Thyroid gland (tissue), 4 donors: ENCODE results near the gene COX6B2. TPM values are rescaled to one million over a fixed set of nuclear protein-coding genes. Genes with fewer than 3 reads are reported as not detected.
A peak's percentile ranks its signal among the peaks of the same experiment; 100 is the strongest.
"Not testable (repeated sequence)": the region's sequence is repeated elsewhere in the genome, so short reads cannot be mapped to it uniquely, and the experiment has no call there.

Source experiments
- DNase-seq, 2 donors: peaks; one replicate each; pipeline ENCODE4 v3.0.0-alpha.2; 2019
- H3K27ac ChIP-seq, 3 donors: fragments of 200-600 bp; sonication (generic); 1 replicate in 2 of 3; 2 replicates in 1 of 3; pipeline ENCODE4 v1.5.1; 2016 to 2019; ENCODE audit warnings: mild to moderate bottlenecking in 1 of 3, moderate library complexity in 1 of 3
- H3K27me3 ChIP-seq: fragments of 200-600 bp; sonication (generic); one replicate; pipeline ENCODE4 v1.5.1; 2019
- H3K36me3 ChIP-seq, 2 donors: fragments of 200-600 bp; sonication (generic); one replicate each; pipeline ENCODE4 v1.5.1; 2016 to 2019
- H3K4me1 ChIP-seq, 2 donors: fragments of 200-600 bp; sonication (generic); one replicate each; pipeline ENCODE4 v1.5.1; 2017 to 2019
- H3K4me3 ChIP-seq, 3 donors: fragments of 200-600 bp; sonication (generic); replicated peaks in 1 of 3; 1 replicate in 2 of 3; 2 replicates in 1 of 3; pipeline ENCODE4 v1.5.1; 2016; ENCODE audit warnings: mild to moderate bottlenecking in 1 of 3
- H3K9me3 ChIP-seq: fragments of 200-600 bp; sonication (generic); one replicate; pipeline ENCODE4 v1.5.1; 2017
- CTCF ChIP-seq, 6 experiments: fragments of 200-600 bp in 3 of 6; fragments of 450-650 bp in 3 of 6; sonication (generic) in 3 of 6; IDR thresholded peaks; one replicate each; pipeline ENCODE4 v1.5.1; 2016 to 2019; ENCODE audit warnings: antibody characterized with exemption in 6 of 6, mild to moderate bottlenecking in 2 of 6, inconsistent platforms in 1 of 6, moderate library complexity in 1 of 6
- POLR2A ChIP-seq, 2 donors: fragments of 450-650 bp; IDR thresholded peaks; one replicate each; pipeline ENCODE4 v1.6.1; 2017; ENCODE audit warnings: antibody characterized with exemption in 2 of 2, mild to moderate bottlenecking in 2 of 2, moderate library complexity in 1 of 2
- WGBS, 2 donors: methylation state at CpG; one replicate each; pipeline ENCODE4 v1.1.5; 2017; 5-methylcytosine and 5-hydroxymethylcytosine counted together
- intact Hi-C: fragments of 100-400 bp; cut with DNase I; formaldehyde crosslinking; loops from one replicate; pipeline ENCODE4 v1.15.1; 2023
- total RNA-seq, 4 donors: library from RNA; depleted of rRNA; stranded (reverse); fragments of >200 nt; gene quantifications; one replicate each; pipeline ENCODE4 v1.2.3, GENCODE V29; 2016

Gene COX6B2
- total RNA-seq, 4 donors from 2014 or later = 0.94 TPM; not detected in 3

- peak overlapping the region; percentile 52 to 61 (median 58) for H3K4me3 ChIP-seq
- peaks cover 6 to 9% of the 10 kb centered on the region in 2 donors for H3K36me3 ChIP-seq
- H3K4me1 ChIP-seq = peaks cover 14 to 22% of the 10 kb centered on the region in 2 donors
- no peaks in the 10 kb centered on the region for H3K9me3 ChIP-seq
- peak overlapping the region; percentile 9 to 83 (median 58) for H3K27ac ChIP-seq
- H3K27me3 ChIP-seq = no peaks in the 10 kb centered on the region
- TF ChIP-seq CTCF (IDR thresholded peaks at IDR 0.05) (peak in 1 of 6 experiments; percentile 2), POLR2A (IDR thresholded peaks at IDR 0.05) (peak in 1 of 2 donors; percentile 18)
- WGBS, 2 donors = 5 to 6% methylated on average over 24 to 38 of the region's 44 CpGs
- intact Hi-C loops = no loop called here
- no peak for DNase-seq
Measured at GRCh38 chr19:55339889-55340783, 14.4 kb downstream of the COX6B2 start.

GRCh38 chr19:55339105-55339888, 15.2 kb downstream of the COX6B2 start, which contains the start of gene KMT5C:
KMT5C (plus strand) TSS chr19:55339876; CDS start chr19:55341937, 2,061 bp downstream.
- H3K27me3 ChIP-seq = no peaks in the 10 kb centered on the region
- peak in 1 of 2 donors; percentile 83 for TF ChIP-seq POLR2A (IDR thresholded peaks at IDR 0.05)
- peak in 4 of 6 experiments; percentile 44 to 61 (median 52) for TF ChIP-seq CTCF (IDR thresholded peaks at IDR 0.05)
- intact Hi-C loops = no loop called here
- H3K4me1 ChIP-seq = peaks cover 14 to 22% of the 10 kb centered on the region in 2 donors
- peak within 1 kb of the TSS; percentile 52 to 61 (median 58) for H3K4me3 ChIP-seq
- H3K36me3 ChIP-seq = peaks cover 6 to 9% of the 10 kb centered on the region in 2 donors
- peak; percentile 100 for DNase-seq
- H3K27ac ChIP-seq = peak within 1 kb of the TSS; percentile 32 to 83 (median 66)
- whole genome bisulfite sequencing, 2 donors = 0% methylated on average over 38 to 53 of the region's 63 CpGs
- no peaks in the 10 kb centered on the region for H3K9me3 ChIP-seq

GRCh38 chr19:55336101-55336500, 18.4 kb downstream of the COX6B2 start:
- DNase-seq = no peak

DNA sequence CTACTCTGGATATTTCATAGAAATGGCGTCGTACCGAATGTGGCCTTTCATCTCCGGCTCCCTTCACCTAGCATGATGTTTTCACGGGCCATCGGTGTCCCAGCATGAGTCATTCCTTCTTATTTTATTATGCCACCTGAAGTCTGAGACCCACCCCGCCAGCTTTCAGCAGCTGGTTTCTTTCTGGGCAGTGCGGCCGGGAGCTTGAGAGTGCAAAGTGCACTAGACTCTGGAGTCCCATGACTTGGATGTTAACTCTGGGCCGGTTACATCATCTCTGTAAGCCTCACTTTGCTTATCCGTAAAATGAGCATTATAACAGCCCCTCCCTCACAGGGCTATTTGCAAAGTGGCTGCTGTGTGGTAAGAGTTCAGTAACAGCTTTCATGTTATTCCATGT, 20.6 kb downstream of the COX6B2 start:
- no peaks in the 10 kb centered on the region for H3K27me3 ChIP-seq
- WGBS, 2 donors = 80 to 82% methylated on average over 11 of the region's 11 CpGs
- H3K4me3 ChIP-seq = no peak overlapping the region
- peaks cover 0 to 4% of the 10 kb centered on the region in 2 donors for H3K4me1 ChIP-seq
- intact Hi-C loops = no loop called here
- no peak overlapping the region for H3K27ac ChIP-seq
- H3K9me3 ChIP-seq = no peaks in the 10 kb centered on the region
- no peak for DNase-seq
- TF ChIP-seq CTCF (IDR thresholded peaks at IDR 0.05) (no peak), POLR2A (IDR thresholded peaks at IDR 0.05) (no peak)
- no peaks in the 10 kb centered on the region for H3K36me3 ChIP-seq

More at GRCh38 chr19:55336101-55336500, 18.4 kb downstream of the COX6B2 start:
- intact Hi-C loops = no loop called here
- no peaks in the 10 kb centered on the region for H3K9me3 ChIP-seq
- no peak overlapping the region for H3K27ac ChIP-seq
- TF ChIP-seq POLR2A (IDR thresholded peaks at IDR 0.05) = no peak
- TF ChIP-seq CTCF (IDR thresholded peaks at IDR 0.05) = no peak
- no peaks in the 10 kb centered on the region for H3K27me3 ChIP-seq
- WGBS, 2 donors = 72 to 77% methylated on average over 7 of the region's 7 CpGs
- no peaks in the 10 kb centered on the region for H3K36me3 ChIP-seq
- H3K4me1 ChIP-seq = peaks cover 9 to 16% of the 10 kb centered on the region in 2 donors
- H3K4me3 ChIP-seq = no peak overlapping the region

GRCh38 chr19:55329791-55330190, 24.7 kb downstream of the COX6B2 start:
- H3K4me1 ChIP-seq, intact Hi-C loops, H3K4me3 ChIP-seq, H3K27ac ChIP-seq, H3K36me3 ChIP-seq, DNase-seq, H3K27me3 ChIP-seq, H3K9me3 ChIP-seq: not testable (repeated sequence)
- WGBS, 2 donors = 94 to 96% methylated on average over 6 of the region's 6 CpGs

DNA sequence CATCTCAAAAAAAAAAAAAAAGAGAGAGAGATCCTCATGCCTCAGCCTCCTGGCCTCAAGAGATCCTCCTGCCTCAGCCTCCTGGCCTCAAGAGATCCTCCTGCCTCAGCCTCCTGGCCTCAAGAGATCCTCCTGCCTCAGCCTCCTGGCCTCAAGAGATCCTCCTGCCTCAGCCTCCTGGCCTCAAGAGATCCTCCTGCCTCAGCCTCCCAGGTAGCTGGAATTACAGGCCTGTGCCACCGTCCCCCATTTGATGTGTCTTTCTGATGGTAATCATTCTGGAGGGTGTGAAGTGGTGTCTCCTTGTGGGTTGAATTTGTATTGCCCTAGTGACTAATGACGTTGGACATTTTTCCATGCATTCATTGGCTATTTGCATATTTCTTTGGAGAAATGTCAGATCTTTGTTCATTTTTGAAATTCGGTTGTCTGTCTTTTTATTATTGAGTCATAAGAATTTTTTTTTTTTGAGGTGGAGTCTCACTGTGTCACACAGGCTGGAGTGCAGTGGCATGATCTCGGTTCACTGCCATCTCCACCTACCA, 25.7 kb downstream of the COX6B2 start:
- H3K27ac ChIP-seq, H3K27me3 ChIP-seq, H3K4me3 ChIP-seq, intact Hi-C loops, H3K4me1 ChIP-seq, H3K9me3 ChIP-seq, H3K36me3 ChIP-seq, DNase-seq: not testable (repeated sequence)
- 79 to 80% methylated on average over 4 of the region's 4 CpGs for WGBS, 2 donors
